Right renal cortex interstitium (tissue), 3 donors: Measurements from ENCODE around the gene AGMAT. TPM values are rescaled to one million over a fixed set of nuclear protein-coding genes. Genes with fewer than 3 reads are reported as not detected.

Experiments used
- DNase-seq, 3 donors: peaks; one replicate each; pipeline ENCODE4 v3.0.0-alpha.2; 2013; ENCODE audit warnings: low read depth in 3 of 3, low spot score in 2 of 3
- polyA plus RNA-seq, 3 donors: library from polyadenylated mRNA; unstranded; fragments of 120-200 nt; gene quantifications; one replicate each; pipeline ENCODE4 v1.2.1, GENCODE V29; 2013; ENCODE audit not compliant: insufficient read length in 3 of 3

AGMAT gene
- polyA plus RNA-seq, 3 donors = 25.2 to 37.8 (median 35.5) TPM

DNA sequence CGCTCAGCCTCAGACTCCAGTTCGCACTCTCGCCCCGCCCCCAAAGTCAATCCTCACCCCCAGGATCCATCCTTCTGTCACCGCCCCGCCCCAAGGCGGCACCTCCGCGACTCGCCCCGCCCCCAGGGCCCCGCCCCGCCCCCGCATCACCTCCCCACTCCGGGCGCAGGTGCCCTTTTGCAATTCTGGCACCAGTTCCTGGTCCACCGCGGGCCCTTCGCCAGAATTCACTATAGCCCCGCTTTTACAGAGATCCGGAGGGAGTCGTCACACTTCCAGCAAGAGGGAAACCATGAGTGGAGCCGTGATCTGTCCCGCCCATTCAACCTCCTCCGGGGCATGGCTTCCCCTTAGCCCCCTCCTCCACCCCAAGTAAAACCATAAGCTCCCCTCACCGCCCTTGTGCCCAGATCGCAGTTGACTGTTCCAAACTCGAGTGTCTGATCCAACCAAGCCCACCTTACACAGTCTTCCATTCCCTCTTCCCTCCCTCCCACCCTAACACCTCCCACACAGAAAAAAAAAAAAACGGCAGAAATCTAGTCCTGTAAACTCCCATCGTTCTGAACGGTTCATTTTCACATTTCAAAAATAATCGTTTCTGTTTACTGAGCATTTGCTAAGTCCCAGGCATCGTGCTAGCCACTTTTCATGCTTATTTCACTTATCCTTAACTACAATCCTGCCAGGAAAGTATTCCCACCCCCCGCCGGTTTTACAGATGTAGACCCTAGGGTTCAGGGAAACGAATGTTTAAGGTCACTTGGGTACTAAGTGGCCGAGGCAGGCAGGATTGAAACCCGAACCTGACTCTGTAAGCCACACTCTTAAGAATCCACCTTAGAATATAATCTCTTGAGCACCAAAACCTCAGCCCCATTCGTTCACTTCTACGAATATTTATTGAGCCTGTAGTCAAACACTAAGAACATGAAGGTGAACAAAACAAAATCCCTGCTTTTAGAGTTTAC, 59.5 kb downstream of the AGMAT start:
- peak in 1 of 3 donors; percentile 51 for DNase-seq

DNA sequence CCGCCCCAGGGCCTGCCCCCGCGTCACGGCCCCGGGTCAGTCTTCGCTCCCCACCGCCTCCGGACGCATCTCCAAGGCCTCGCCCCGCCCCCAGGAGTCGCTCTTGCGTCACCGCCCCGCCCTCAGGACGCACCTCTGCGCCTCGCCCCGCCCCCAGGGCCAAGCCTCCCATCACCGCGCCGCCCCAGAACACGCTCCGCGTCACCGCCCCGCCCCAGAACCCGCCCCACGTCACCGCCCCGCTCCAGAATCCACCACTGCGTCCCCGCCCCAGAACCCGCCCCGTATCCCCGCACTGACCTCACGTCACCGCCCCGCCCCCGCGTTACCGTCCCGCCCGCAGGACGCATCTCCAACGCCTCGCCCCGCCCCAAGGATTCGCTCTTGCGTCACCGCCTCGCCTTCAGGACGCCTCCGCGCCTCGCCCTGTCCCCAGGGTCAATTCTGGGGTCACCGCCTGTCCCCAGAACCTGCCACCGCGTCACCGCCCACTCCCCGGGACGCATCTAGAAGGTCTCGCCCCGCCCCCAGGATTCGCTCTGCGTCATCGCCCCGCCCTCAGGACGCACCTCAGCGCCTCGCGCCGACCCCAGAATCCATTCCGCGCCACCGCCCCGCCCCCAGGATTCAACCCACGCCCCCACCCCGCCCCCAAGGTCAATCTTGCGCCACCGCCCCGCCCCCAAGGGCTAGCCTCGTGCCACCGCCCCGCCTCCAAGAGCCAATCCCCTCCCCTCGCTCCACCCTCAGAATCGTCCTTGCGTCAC, 60.4 kb downstream of the AGMAT start:
- peak; percentile 88 to 97 (median 95) for DNase-seq

DNA sequence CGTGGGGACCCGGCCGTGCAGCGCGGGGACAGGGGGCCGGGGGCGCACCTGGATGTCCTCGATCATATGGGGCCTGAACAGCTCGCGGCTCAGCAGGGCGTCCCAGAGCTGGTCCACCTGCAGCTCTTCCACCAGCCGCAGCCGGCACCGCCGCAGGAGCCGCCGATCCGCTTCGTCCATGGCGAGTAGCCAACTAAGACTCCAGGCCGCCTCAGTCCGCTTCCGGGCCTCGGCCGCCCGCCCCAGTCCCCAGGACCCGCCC, 60.9 kb downstream of the AGMAT start, which contains the start of gene CASP9:
CASP9 (minus strand) TSS at position 195 of the 262 bp plus-strand sequence; CDS start at position 180, 15 bp downstream.
- no peak for DNase-seq

DNA sequence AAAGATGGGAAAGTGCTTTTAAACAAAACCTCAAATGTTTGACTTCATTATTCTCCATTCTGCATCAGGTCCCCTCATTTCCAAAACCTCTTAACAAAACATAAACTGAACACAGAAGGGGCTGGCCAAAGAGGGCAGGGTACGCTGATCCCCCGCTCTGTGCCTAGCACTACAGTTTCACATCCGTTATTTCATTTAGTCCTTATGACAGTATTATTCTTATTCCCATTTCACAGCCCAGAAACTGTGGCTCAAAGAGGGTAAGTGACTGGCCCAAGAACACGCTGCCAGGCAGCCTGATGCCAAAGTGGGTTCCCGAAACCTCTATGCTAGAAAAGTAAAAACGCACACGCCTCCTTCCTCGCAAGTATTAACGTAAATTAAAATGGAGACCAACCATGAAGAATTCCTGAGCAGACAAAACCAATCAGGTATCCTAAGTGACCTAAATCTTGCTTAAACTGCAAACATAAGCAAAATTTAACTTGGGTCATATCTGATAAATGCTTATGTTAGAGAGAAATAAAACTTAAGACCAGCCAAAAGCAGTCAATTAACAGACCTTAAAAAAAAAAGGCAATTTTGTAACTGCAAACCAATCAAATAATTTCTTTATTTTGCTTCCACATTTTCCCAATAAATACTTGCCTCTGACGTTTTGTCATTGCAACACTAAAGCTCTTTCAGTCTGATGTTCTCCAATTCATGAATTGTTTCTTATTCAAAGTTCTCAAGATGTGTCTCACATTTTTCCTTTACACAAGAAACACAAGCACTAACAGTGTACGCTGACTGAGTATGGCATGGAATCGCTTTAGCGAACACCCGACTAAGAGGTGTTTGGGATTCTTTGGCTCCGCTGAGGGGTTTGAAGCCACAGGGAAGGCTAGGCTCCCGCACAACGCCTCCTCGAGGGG, 61.5 kb downstream of the AGMAT start:
- DNase-seq = no peak

DNA sequence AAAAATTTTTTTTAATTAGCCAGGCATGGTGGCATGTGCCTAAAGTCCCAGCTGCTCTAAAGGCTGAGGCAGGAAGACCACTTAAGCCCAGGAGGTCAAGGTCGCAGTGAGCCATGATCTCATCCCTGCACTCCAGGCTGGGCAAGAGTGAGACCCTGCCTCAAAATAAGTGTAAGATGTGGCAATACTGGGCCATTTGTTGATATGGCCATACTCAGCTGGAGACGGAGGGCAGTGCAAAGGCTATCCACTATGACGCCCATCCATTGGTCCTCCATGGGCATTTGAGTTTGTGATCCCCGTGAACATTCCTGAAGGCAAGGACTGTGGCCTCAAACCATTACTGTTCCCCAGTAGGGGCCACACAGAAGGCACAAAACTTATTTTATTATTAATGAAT, 62.3 kb downstream of the AGMAT start:
- DNase-seq = no peak

Other genes with a start within 250 kb of the AGMAT start
- 10 to 100 TPM in 2 of 3 donors, 1 to 10 TPM in 1; 8.2 to 11.9 (median 10.8) TPM for gene EFHD2, start 175.2 kb downstream of the AGMAT start, polyA plus RNA-seq
- gene CTRC, start 146.6 kb downstream of the AGMAT start, polyA plus RNA-seq = under 1 TPM in 1 of 3 donors, not detected in 2; 0.08 TPM
- under 1 TPM in 2 of 3 donors, not detected in 1; 0.31 to 0.35 TPM for gene CELA2A, start 128.3 kb downstream of the AGMAT start, polyA plus RNA-seq
- under 1 TPM in 2 of 3 donors, not detected in 1; 0.28 to 0.42 TPM for gene CELA2B, start 108.9 kb downstream of the AGMAT start, polyA plus RNA-seq
- gene CASP9, start 60.8 kb downstream of the AGMAT start, polyA plus RNA-seq = 10 to 100 TPM; 22.6 to 26.9 (median 25.8) TPM
- 10 to 100 TPM; 30.1 to 34.0 (median 32.1) TPM for gene DNAJC16, start 58.2 kb downstream of the AGMAT start, polyA plus RNA-seq
- gene DDI2, start 32.4 kb upstream of the AGMAT start, polyA plus RNA-seq = 10 to 100 TPM; 18.2 to 18.8 (median 18.3) TPM
- 10 to 100 TPM; 37.9 to 46.7 (median 43.0) TPM for gene PLEKHM2, start 99.3 kb upstream of the AGMAT start, polyA plus RNA-seq
- gene SLC25A34, start 151.2 kb upstream of the AGMAT start, polyA plus RNA-seq = 1 to 10 TPM; 1.3 to 1.7 (median 1.4) TPM
- 1 to 10 TPM; 2.6 to 3.5 (median 3.3) TPM for gene TMEM82, start 157.4 kb upstream of the AGMAT start, polyA plus RNA-seq
- gene FBLIM1, start 173.7 kb upstream of the AGMAT start, polyA plus RNA-seq = 10 to 100 TPM; 41.7 to 55.0 (median 41.8) TPM
- gene UQCRHL, start 222.6 kb upstream of the AGMAT start, polyA plus RNA-seq = 1 to 10 TPM in 2 of 3 donors, under 1 TPM in 1; 0.92 to 1.1 (median 1.1) TPM